HepG2 (cell line): ENCODE results near the gene ABCD1. TPM values are rescaled to one million over a fixed set of nuclear protein-coding genes. Genes with fewer than 3 reads are reported as not detected.

Experiments used
- ATAC-seq: fragments of 200-7000 bp; cut with Tn5 transposase; 3 replicates; pipeline ENCODE4 v1.9.1; 2020; ENCODE audit warnings: mild to moderate bottlenecking, moderate library complexity
- BruUV-seq: library from RNA; stranded (reverse); fragments of 400-500 nt; replicated peaks from 2 replicates; lab custom pipeline; 2021; lab: Mats Ljungman, UMichigan
- CTCF ChIA-PET: fragments of 300-600 bp; formaldehyde crosslinking; extraction: SDS; loops from one replicate; lab custom pipeline; 2021; ENCODE audit warnings: low total read pairs, inconsistent platforms, low intra/inter-chr PET ratio; lab: Yijun Ruan, JAX
- POLR2A ChIA-PET: fragments of 350-600 bp; sonication (Branson Sonifier 250); formaldehyde crosslinking; loops from one replicate; lab custom pipeline; 2020; ENCODE audit warnings: antibody characterized with exemption, inconsistent platforms; lab: Yijun Ruan, JAX
- DNase-seq: peaks from one replicate; pipeline ENCODE4 v3.0.0-alpha.2; 2015; ENCODE audit warnings: low spot score
- FAIRE-seq: peaks from 3 replicates; lab custom pipeline; 2011; peaks lifted over from hg19 to GRCh38; lab: Jason Lieb, UNC
- H2AFZ ChIP-seq: one replicate; pipeline ENCODE4 v1.6.1; 2011; ENCODE audit warnings: low read length, inconsistent platforms
- H3K27ac ChIP-seq: fragments of 300-600 bp; 3 replicates; pipeline ENCODE4 v1.8.0; 2011; ENCODE audit warnings: mixed run types, mild to moderate bottlenecking, mixed read lengths, low read length, inconsistent platforms; ENCODE audit not compliant: insufficient read depth; ENCODE audit errors: extremely low read length
- H3K27me3 ChIP-seq, 2 experiments: fragments of 200-600 bp in 1 of 2; 2 replicates in 1 of 2; 3 replicates in 1 of 2; pipeline versions ENCODE4 v1.6.0 to v1.8.0; 2011; ENCODE audit warnings: low read length in 2 of 2, mild to moderate bottlenecking in 2 of 2, moderate library complexity in 2 of 2, inconsistent platforms in 1 of 2; ENCODE audit not compliant: insufficient read depth in 2 of 2, control insufficient read depth in 1 of 2
- H3K36me3 ChIP-seq, 2 experiments: fragments of 200-600 bp in 1 of 2; replicated peaks in 1 of 2; 2 replicates in 1 of 2; 3 replicates in 1 of 2; pipeline versions ENCODE4 v1.5.1 to v1.8.0; 2011; ENCODE audit warnings: low read length in 2 of 2, inconsistent platforms in 1 of 2; ENCODE audit not compliant: insufficient read depth in 2 of 2, control insufficient read depth in 1 of 2
- H3K4me1 ChIP-seq: 2 replicates; pipeline ENCODE4 v1.5.1; 2012; ENCODE audit warnings: low read length, inconsistent platforms; ENCODE audit not compliant: insufficient read depth
- H3K4me2 ChIP-seq: 2 replicates; pipeline ENCODE4 v1.6.0; 2011; ENCODE audit warnings: low read depth, low read length, inconsistent platforms
- H3K4me3 ChIP-seq, 3 experiments: fragments of 200-600 bp in 1 of 3; sonication (generic), shearing (Covaris generic) in 1 of 3; replicated peaks in 1 of 3; 2 replicates each; pipeline ENCODE4 v1.5.1; 2011 to 2016; ENCODE audit warnings: low read length in 3 of 3, inconsistent platforms in 2 of 3, low read depth in 2 of 3, mild to moderate bottlenecking in 2 of 3, control low read depth in 1 of 3, mixed read lengths in 1 of 3; ENCODE audit not compliant: insufficient read depth in 1 of 3
- H3K79me2 ChIP-seq: one replicate; pipeline ENCODE4 v1.6.1; 2011; ENCODE audit warnings: low read length, inconsistent platforms; ENCODE audit not compliant: insufficient read depth
- H3K9ac ChIP-seq: 2 replicates; pipeline ENCODE4 v1.6.0; 2011; ENCODE audit warnings: mild to moderate bottlenecking, low read depth, low read length, inconsistent platforms; ENCODE audit not compliant: insufficient read depth
- H3K9me3 ChIP-seq: 2 replicates; pipeline ENCODE4 v1.5.1; 2012; ENCODE audit warnings: mild to moderate bottlenecking, low read length
- H4K20me1 ChIP-seq: 2 replicates; pipeline ENCODE4 v1.6.0; 2011; ENCODE audit warnings: inconsistent platforms, mild to moderate bottlenecking, low read length, moderate library complexity; ENCODE audit not compliant: insufficient read depth
- ARHGAP35 ChIP-seq: sonication (generic); formaldehyde crosslinking; IDR thresholded peaks from 2 replicates; pipeline ENCODE4 v1.9.0; 2022; ENCODE audit warnings: mild to moderate bottlenecking, inconsistent platforms, moderate library complexity, missing genetic modification reagents, borderline replicate concordance
- JDP2 ChIP-seq: sonication (generic); formaldehyde crosslinking; IDR thresholded peaks from 2 replicates; pipeline ENCODE4 v1.8.1; 2022; ENCODE audit warnings: missing genetic modification reagents, borderline replicate concordance
- LCORL ChIP-seq, 2 experiments: fragments of 450-650 bp in 1 of 2; sonication (generic) in 1 of 2; formaldehyde crosslinking in 1 of 2; IDR thresholded peaks; 2 replicates each; pipeline versions ENCODE4 v1.5.0 to v1.6.1; 2017 to 2020; ENCODE audit warnings: antibody characterized with exemption in 1 of 2, missing genetic modification reagents in 1 of 2
- ONECUT2 ChIP-seq: sonication (generic); formaldehyde crosslinking; IDR thresholded peaks from 2 replicates; pipeline ENCODE4 v1.4.0; 2020; ENCODE audit warnings: missing genetic modification reagents
- RBFOX2 ChIP-seq: fragments of 200-400 bp; formaldehyde crosslinking; IDR thresholded peaks from 2 replicates; pipeline ENCODE4 v1.6.1; 2017; ENCODE audit warnings: low read depth, mild to moderate bottlenecking, low read length
- WGBS: methylation state at CpG from one replicate; pipeline ENCODE4 v1.1.6; 2017; ENCODE audit warnings: low lambda C conversion rate; 5-methylcytosine and 5-hydroxymethylcytosine counted together
- in situ Hi-C: cut with HindIII; loops from 2 replicates; pipeline ENCODE4 v1.10.0; 2017; ENCODE audit warnings: low pct_unique_long_range_greater_than_20kb; ENCODE audit not compliant: extremely low pct_ligation_motif_present
- intact Hi-C: fragments of 100-400 bp; cut with micrococcal nuclease; formaldehyde crosslinking; loops from one replicate; pipeline ENCODE4 v1.10.0; 2022; ENCODE audit not compliant: unreplicated experiment
- polyA plus RNA-seq, 8 experiments: library from polyadenylated mRNA; depleted of rRNA in 3 of 8; stranded (reverse) in 7 of 8; unstranded in 1 of 8; fragments of >200 nt; fragmentation: Illumina TruSeq in 4 of 8; extraction: Trizol in 4 of 8; gene quantifications; 2 replicates each; pipeline versions ENCODE4 v1.2.1 to v1.2.3, GENCODE V29; 2011 to 2016; ENCODE audit warnings: low read depth in 4 of 8, missing spikeins in 1 of 8, mixed read lengths in 1 of 8; ENCODE audit not compliant: insufficient read depth in 1 of 8
- total RNA-seq, 5 experiments: library from RNA; depleted of rRNA; stranded (reverse); fragments of >200 nt; fragmentation: Illumina TruSeq; extraction: Trizol; gene quantifications; 2 replicates each; pipeline ENCODE4 v1.2.3, GENCODE V29; 2016; ENCODE audit warnings: low read depth in 1 of 5

Gene ABCD1
- total and polyA plus RNA-seq, 2 of the 13 experiments (the other 11 are each of a cell fraction or from before 2014, with no cell fraction given), result 11.4 to 15.9 TPM

GRCh38 chrX:153736071-153736820, 11.6 kb downstream of the ABCD1 start (continued):
- TF ChIP-seq RBFOX2 (no peak), JDP2 (CRISPR knock-in tag) (no peak), ARHGAP35 (CRISPR knock-in tag) (no peak)
- TF ChIP-seq, all 625 proteins: peak for 0

- Histone ChIP-seq H2AFZ (no peak overlapping the region), H3K4me2 (no peak overlapping the region), H3K27ac (no peak overlapping the region), H3K4me1 (peaks cover 9% of the 10 kb centered on the region), H3K9me3 (no peaks in the 10 kb centered on the region), H4K20me1 (no peaks in the 10 kb centered on the region), H3K79me2 (no peaks in the 10 kb centered on the region), H3K27me3 (no peaks in the 10 kb centered on the region), H3K36me3 (0 out of 5 replicates have a peak, but pooled peaks cover 0 to 3% of the 10 kb centered on the region in 2 experiments), H3K4me3 (no peak overlapping the region), H3K9ac (no peak overlapping the region)
- in situ Hi-C loops (no loop called here), intact Hi-C loops (no loop called here)
- FAIRE-seq, result no peak
- POLR2A ChIA-PET, result no interaction called here
- CTCF ChIA-PET, result no interaction called here
- no CpG with 5 or more reads among the region's 15 CpGs for WGBS
- no peak for DNase-seq
- peak; percentile 45; the same call in 1 of the 2 replicates for TF ChIP-seq LCORL (IDR thresholded peaks at IDR 0.05)
- no peak for TF ChIP-seq LCORL (CRISPR knock-in tag; IDR thresholded peaks at IDR 0.05)
- TF ChIP-seq ONECUT2 (CRISPR knock-in tag), result no peak
- BruUV-seq, result no TSS peak
- ATAC-seq, result no peak
These were observed 12.3 kb downstream of the ABCD1 start for GRCh38 chrX:153736871-153737441.
